Stimulated activated CD8-positive, alpha-beta memory T cell treated with anti-CD3 and anti-CD28 coated beads, Interleukin-12 subunit alpha, Interleukin-12 subunit beta, amount 100 ng/mL, for 1 hour (primary cell): ENCODE data around the gene FHAD1.

Experiments used
- DNase-seq: peaks from one replicate; pipeline ENCODE4 v3.0.0-alpha.2; 2020; ENCODE audit warnings: low read depth

FHAD1 gene

GRCh38 chr1:15248216-15248615 lies 1.2 kb downstream of the FHAD1 start:
- no peak for DNase-seq

GRCh38 chr1:15249081-15249480 lies 2.1 kb downstream of the FHAD1 start:
- no peak for DNase-seq

GRCh38 chr1:15251857-15252835 lies 5.1 kb downstream of the FHAD1 start:
- no peak for DNase-seq

- DNase-seq = no peak
These were observed 7.5 kb downstream of the FHAD1 start for GRCh38 chr1:15254559-15254958.

DNA sequence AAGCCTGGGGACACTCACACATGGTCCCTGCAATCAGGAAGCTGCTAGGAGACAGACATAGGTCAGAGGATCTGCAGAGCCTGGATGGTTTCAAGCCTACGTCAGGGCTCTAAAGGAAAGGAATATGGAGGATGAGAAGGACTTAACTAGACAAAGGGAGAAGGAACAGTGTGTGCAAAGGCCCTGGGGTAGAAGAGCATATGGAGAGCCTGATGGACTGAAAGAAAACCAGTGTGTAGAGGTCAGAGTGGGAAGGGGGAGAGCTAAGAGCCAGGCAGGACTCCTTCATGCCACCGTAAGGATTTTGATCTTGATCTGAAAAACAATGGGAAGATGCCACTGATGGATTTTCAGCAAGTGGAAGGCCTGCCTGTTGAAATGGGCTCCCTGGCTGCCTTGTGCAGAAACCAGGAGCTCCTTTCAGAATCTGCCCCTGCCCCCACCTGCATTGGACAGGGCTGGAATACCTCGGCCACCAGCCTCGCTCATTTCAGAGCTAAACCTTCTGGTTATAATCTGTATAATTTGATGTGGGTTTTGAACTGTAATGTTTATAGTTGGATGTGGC lies 8.6 kb downstream of the FHAD1 start:
- DNase-seq = no peak

GRCh38 chr1:15256584-15256983 lies 9.6 kb downstream of the FHAD1 start:
- DNase-seq = no peak

- DNase-seq = no peak
These were observed 10.3 kb downstream of the FHAD1 start for GRCh38 chr1:15257309-15257708.

GRCh38 chr1:15258833-15259621 lies 12.0 kb downstream of the FHAD1 start:
- DNase-seq = no peak

- no peak for DNase-seq
These were observed 12.6 kb downstream of the FHAD1 start for GRCh38 chr1:15259622-15260007.

- DNase-seq = no peak
These were observed 13.6 kb downstream of the FHAD1 start for GRCh38 chr1:15260418-15261154.

- no peak for DNase-seq
These were observed 14.4 kb downstream of the FHAD1 start for GRCh38 chr1:15261155-15262002.

- DNase-seq = no peak
These were observed 15.0 kb downstream of the FHAD1 start for GRCh38 chr1:15262003-15262377.

- DNase-seq = no peak
These were observed 15.7 kb downstream of the FHAD1 start for GRCh38 chr1:15262706-15263105.

DNA sequence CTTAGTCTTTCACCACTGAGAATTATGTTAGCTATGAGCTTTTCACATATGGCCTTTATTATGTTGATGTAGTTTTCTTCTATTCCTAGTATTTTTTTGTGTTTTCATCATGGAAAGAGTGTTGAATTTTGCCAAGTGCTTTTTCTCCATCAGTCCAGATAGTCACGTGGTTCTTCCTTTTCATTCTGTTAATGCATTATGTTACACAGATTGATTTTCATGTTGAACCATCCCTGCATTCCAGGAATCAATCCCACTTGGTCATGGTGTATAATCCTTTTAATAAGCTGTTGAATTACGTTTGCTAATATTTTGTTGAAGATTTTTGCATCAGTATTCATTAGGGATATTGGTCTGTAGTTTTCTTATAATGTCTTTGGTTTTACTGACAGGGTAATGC lies 17.7 kb downstream of the FHAD1 start:
- no peak for DNase-seq

- no peak for DNase-seq
These were observed 24.2 kb downstream of the FHAD1 start for GRCh38 chr1:15271196-15271595.

DNA sequence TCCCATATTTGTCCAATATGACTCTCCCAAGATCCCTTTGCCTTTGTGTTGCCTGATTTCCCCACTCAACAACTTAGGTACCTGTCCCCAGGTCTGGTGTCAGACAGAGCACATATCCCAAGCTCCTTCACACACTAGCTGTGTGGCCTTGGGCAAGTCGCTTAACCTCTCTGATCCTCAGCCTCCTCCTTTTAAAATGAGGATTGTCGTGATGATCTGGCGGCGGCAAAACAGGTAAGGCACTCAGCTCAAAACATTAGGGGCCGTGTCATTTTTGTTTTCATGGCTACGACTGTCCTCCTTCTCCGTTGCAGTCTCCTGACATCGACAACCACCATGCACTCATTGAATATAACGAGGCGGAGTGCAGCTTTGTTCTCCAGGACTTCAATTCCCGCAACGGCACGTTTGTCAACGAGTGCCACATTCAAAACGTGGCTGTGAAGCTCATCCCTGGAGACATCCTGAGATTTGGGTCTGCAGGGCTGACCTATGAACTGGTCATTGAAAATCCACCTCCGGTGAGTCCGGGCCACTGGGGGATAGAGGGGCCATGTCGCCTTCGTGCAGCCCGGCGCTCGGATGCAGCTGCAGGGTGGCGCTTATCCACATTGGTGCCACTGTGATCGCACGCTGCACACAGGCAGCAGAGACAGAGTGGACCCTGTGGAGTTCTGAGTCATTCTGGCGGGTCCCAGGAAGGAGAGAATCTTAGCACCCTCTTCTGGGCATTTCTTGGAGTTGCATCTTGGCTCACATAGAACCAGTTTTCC lies 25.2 kb downstream of the FHAD1 start:
- DNase-seq = no peak

DNA sequence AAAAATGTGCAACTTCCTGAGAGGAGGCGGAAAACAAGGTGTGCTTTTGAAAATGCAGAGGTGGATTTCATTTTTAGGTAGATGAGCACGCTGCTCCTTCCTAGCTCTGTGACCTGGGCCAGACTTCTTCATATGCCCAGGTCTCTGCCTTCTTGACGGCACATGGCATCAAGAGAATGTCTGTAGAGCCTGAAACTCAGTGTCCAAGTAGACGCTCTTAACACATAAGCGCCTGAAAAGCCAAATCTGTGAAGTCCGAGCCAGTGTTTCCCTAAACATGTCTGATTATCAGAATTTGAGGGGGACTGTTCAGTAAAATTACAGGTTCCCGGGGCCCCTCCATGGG lies 25.7 kb downstream of the FHAD1 start:
- no peak for DNase-seq

- DNase-seq = no peak
These were observed 26.3 kb downstream of the FHAD1 start for GRCh38 chr1:15273274-15273673.

- DNase-seq = no peak
These were observed 29.1 kb downstream of the FHAD1 start for GRCh38 chr1:15275921-15276683.
